ENCODE results near the gene MKNK2.

DNA sequence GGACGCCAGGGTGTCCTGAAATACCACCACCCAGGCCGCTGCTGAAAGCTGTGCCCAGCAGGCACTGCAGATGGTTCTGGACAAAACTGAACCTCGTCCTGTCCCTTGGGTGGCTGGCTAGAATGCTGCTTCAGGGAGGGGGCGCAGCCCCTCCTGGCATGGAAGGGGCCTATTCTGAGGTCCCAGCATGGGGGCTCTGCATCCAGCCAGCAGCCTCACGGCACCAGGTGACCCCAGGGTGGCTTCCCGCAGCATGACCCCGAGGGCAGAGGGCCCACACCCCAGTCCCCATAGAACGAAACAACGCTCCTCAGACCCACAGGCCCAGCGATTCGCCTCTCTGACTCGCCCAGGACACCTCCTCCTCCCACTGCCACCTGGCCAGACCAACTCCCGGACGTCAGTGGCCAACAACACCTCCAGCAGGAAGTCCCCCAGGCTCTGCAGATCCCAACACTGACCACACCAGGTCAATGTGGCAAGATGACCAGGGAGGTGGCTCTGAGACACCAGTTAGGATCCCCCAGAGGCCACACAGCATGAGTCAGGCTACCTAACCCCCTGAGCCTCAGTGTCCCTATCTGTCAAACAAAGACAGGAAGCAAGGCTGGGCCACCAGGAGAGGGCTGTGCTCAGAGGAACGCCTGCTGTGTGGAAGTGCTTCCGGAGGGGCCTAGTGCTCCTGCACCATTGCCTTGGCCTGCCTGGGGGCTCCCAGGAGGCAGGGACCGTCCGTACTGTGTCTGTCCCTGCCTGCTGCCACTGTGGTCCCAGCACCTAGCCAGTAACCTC lies 6.1 kb downstream of the MKNK2 start:
- TF ChIP-seq, protein P1, sequence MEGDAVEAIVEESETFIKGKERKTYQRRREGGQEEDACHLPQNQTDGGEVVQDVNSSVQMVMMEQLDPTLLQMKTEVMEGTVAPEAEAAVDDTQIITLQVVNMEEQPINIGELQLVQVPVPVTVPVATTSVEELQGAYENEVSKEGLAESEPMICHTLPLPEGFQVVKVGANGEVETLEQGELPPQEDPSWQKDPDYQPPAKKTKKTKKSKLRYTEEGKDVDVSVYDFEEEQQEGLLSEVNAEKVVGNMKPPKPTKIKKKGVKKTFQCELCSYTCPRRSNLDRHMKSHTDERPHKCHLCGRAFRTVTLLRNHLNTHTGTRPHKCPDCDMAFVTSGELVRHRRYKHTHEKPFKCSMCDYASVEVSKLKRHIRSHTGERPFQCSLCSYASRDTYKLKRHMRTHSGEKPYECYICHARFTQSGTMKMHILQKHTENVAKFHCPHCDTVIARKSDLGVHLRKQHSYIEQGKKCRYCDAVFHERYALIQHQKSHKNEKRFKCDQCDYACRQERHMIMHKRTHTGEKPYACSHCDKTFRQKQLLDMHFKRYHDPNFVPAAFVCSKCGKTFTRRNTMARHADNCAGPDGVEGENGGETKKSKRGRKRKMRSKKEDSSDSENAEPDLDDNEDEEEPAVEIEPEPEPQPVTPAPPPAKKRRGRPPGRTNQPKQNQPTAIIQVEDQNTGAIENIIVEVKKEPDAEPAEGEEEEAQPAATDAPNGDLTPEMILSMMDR (conservative IDR thresholded peaks at IDR 0.05 in 1 of 2, IDR thresholded peaks at IDR 0.05 in 1 of 2; ENCODE audit: extremely low read depth in 1 of 2, insufficient read depth in 1 of 2, low read depth in 1 of 2, low read length in 2 of 2): no peak
- TF ChIP-seq EZH2 (IDR thresholded peaks at IDR 0.05; ENCODE audit: borderline replicate concordance, low read length): no peak

Measured in mammary epithelial cell (primary cell).